Activated CD4-positive, alpha-beta T cell treated with anti-CD3 and anti-CD28 coated beads for 1 hour (primary cell): Measurements from ENCODE around the gene CCL19.

ENCODE experiments used
- DNase-seq: peaks from one replicate; pipeline ENCODE4 v3.0.0-alpha.2; 2020

Gene CCL19

DNA sequence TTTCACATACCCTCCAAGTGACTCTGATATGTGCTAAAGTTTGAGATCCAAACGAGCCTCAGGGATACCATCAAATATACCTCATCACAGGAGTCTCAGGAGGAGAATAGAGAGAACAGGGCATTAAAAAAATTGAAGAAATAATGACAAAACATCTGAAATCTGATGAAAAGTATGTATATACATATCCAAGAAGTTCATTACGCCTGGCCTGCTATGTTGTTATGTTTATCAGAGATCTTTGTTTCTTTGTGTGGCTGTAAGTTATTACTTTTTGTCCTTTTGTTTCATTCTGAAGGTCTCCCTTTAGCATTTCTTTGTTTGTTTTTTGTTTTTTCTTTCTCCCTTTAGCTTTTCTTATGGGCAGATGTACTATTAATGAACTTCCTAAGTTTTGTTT is 2.5 kb upstream of the CCL19 start:
- DNase-seq: no peak

DNA sequence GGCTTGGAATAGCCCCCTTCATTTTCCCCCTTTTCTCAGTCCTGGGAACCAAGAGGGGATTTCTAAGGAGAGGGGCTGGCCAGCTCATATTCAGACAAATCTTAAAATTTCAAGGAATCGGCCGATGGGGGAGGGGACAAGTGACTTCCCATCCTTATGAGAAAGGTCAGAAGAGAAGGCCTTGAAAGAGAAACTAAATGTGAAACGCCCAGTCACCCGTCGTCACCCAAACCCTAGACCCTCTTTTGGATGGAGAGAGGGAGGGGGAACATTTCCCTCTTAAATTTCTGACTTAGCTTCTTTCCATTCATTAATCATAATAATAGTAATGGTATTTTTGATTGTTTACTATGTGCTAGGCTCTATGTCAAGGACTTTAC is 850 bp upstream of the CCL19 start:
- no peak for DNase-seq

DNA sequence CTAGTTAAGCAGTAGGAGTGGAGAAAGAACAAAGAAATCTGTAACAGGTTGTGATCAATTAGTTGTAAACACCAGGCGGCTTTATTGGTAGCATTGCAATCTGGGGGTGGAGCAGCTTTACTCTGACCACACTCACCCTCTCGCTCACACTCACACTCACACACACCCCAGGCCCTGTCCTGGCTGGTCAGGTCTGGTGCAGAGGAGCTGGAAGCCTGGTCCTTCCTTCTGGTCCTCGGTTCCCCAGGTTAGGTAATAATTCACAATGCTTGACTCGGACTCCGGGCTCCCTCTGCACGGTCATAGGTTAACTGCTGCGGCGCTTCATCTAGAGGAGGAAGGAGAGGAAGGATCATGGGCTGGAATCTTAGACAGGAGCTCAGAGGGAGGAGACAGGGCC is 1.6 kb downstream of the CCL19 start:
- no peak for DNase-seq

DNA sequence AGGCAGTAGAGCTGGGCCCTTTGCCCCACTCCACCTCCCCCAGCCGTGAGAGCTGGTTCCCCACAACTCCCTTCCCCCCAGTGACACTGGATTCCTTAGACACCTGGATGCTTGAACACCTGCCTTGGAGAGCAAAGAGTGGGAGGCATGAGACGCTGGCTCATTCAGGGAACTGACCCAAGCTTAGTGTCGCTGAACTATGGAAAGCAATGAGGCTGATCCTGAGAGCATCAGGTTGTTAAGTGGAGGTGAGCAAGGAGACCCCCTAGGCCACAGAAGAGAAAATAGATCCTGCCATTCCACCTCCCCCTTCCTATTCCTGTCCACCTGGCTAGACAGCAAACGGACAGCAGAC is 2.0 kb downstream of the CCL19 start:
- DNase-seq: no peak

- no peak for DNase-seq
These were observed 2.6 kb downstream of the CCL19 start for GRCh38 chr9:34688329-34689115.

DNA sequence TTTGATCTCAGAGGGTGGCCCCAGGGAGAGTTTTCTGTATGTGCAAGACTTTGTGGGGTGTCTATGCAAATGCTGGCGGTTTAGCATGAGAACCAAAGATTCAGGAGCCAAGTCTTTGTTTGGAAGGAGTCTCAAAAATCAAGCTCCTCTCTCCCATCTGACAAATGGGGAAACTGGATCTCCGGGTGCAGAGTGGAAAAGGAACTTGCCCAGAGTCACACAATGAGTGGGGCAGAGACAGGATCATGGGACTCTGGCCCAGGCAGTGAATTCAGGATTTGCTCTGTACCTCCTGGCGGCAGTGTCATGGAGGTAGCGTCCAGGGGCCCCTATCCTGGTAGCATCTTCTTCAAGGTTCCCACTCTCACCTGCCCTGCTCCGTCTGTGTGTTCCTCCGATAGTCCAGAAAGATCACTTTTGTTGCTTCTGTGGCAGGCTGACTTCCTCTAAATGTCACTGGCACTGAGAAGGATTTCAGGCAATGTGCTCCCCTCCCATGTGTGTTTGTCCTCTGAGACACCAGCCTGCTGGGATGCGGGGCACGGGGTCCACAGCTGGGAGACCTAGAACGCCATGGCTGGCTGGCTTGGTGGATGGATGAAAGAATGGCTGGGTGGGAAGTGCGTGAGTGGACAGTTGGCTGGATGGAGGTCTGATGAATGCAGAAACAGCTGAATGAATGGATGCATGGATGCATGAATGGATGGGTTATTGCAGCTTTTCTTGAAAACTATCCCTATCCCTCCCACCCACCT is 3.6 kb downstream of the CCL19 start:
- DNase-seq: no peak

DNA sequence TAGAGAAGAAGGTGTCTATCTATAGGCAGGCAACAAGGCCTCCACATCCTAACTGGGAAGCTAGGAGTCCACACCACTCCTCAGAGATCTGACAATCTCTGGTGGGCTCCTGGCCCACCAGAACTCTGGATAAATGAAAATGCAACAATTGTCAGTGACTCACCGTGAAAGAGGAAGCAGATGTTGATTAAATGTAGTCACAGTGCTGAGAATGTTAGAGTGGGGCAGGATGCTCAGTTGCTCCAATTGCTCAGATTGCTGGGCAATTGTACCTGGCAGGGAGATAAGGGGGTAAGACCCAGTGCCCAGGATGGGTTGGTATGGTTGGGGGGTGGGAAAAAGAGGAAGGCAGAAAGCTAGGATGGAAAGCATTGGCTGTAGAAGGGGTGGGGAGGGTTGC is 4.3 kb downstream of the CCL19 start:
- no peak for DNase-seq

- no peak for DNase-seq
These were observed 4.8 kb downstream of the CCL19 start for GRCh38 chr9:34686231-34686630.

DNA sequence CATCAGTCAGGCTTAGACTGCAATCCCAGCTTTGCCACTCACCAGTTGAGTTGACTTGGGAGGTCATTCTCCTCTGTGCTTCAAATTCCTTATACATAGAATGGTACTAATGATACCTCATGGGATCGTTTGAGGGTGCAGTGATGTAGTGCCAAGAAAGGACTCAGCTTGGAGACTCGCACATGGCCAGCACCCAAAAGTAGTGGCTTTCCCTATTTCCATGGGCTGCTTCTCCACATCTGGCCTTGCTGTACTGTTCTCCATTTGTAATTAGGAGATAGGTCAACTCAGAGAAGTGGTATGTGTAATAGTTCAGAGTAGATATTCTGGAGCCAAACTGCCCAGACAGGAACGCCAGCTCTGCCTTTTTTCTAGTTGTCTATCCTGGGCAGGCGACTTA is 5.5 kb downstream of the CCL19 start:
- DNase-seq: no peak

DNA sequence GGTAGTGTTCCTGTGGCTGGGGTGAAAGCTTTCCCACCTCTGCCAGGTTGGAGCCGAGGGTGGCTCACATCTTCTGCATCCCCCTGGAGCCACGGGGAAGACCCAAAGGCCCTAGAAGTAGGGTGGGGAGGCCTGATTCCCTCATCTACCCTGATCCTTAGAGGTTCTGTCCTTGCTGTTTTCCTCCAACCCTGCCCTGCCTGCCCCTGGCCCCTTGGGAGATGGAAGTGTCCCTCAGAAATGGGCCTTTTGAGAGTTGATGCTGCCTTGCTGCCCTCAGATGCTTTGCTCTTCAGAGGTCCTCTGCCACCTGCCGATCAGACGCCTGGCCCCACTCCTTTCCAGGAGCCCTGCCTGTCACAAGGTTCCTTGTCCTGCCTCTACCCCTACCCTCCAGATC is 6.3 kb downstream of the CCL19 start:
- no peak for DNase-seq

GRCh38 chr9:34684145-34684544 is 6.9 kb downstream of the CCL19 start:
- DNase-seq: no peak

GRCh38 chr9:34675869-34676268 is 15.2 kb downstream of the CCL19 start:
- DNase-seq: no peak

DNA sequence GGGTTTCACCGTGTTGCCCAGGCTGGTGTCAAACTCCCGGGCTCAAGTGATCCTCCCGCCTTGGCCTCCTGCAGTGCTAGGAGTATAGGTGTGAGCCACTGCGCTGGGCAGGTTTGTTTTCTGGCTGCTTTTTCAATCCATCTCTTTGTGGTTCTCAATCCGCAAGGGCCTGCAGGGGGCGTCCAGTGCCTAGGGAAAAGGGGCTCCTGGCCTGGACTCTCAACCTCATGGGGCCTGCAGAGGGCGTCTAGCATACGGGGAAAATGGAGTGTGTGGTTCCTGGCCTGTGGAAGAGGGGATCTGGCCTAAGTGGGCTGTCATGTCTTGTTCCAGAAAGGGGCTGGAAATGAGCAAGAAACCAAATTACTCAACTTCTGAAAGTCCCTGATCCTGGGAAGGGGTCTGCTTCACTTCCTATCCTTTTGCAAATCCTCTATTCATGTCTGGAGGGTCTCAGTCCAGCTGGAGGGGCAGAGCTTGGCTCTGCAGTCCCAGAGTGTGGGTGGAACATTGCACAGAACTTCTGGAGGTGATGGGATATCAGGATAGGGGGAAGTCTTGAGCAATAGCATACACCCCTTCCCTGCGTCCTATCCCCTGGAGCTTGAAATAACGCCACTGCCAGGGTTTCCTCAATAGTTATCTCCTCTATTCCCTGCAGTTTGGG is 15.9 kb downstream of the CCL19 start:
- DNase-seq: peak; percentile 30

DNA sequence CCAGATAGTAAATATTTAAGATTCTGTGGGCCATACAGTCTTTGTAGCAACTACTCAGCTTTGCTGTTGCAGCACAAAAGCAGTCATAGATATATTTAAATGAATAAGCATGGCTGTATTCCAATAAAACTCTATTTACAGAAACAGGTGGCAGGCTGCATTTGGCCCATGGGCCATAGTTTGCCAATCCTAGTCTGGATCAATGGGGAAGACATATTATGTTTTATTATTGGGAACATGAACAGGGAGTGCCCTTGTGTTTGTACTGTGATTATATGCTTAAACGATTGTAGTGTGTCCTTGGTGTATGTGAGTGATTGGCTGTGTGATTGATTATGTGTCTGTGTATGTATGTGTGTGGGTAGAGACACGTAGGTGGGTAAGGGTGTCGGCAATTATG is 16.6 kb downstream of the CCL19 start:
- DNase-seq: no peak

GRCh38 chr9:34671307-34671706 is 19.8 kb downstream of the CCL19 start:
- DNase-seq: no peak

DNA sequence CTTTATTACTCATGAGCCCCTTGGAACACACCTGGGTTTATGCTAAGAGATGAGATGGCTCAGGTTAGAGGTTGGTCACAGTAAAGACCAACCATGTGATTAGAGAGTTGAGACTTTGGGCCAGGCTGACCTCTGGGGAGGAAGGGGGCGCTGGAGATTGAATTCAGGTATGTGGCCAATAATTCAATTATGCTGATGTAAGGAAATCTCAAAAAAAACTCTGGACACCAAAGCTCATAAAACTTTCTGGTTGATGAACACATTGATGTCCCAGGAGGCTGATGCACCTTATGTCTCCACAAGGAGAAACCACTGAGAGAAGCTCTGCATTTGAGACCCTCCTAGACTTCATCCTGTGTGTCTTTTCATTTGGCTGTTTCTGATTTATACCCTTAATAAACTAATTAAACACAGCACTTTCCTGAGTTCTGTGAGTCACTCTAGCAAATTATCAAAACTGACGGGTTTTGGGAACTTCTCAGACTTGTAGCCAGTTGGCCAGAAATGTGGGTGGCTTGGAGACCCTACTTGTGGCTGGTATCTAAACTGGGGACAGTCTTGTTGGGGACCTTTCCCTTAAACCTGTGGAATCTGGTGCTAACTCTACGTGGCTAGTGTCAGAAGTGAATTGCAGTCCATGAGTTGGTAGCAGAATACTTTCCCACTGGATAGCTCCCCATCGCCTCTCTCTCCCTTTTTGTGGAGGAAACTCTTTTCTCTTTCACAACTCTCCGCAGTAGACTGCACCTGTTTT is 21.1 kb downstream of the CCL19 start:
- DNase-seq: no peak

DNA sequence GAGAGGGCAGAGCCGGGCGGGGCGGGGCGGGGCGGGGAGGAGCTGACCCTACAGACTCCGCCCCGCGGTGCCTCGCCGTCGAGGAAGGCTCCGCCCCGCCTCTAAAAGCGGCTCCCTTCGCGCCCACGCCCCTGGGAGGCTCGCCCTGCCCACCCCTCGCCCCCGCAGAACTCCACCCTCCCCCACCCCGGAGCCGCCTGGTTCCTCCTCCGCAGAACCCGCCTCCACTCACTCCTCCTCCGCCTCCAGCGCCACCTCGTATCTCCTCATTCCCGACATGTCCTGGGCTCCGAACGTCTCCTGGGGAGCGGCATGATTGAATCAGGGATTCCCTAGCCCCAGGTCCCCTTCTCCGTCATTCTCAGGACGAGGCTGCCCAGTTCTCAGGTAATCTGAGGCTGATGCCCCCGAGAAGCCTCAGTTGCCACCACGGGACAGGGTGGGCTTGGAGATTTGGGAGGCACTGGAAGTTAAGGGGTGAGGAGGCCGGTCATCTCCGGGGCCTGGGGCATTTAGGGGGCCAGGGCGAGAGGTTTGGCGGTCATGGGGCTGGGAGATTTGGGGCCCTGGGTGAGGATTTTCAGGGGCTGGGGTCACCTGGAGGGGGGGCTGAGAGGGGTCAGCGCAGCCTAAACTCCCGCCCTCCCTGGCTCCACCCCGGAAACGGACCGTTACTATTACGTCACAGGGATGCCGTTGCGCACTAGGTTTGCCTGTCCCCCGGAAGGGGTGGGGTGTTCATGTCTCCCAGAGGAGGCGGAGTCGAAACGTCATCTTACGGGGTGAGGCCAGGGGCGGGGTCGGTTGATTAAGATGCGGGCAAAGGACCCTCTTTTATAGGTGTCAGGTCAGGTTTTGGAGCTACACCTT is 25.5 kb downstream of the CCL19 start:
- DNase-seq: peak; percentile 87

DNA sequence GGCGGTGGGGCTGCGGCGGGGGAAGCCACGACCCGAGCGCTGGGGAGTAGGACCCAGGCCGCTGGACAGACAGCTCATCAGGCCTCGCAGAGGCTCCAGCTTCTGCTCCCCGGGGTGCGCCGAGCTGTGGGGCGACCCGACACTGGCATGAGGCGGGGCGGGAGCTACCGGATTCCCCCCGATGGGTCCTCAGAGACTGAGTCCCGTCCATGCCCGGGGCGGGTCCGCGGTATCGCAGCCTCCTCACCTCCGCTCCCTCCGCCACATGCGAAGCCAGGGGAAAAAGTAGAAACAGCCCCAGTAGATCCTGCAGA is 26.1 kb downstream of the CCL19 start:
- DNase-seq: no peak

DNA sequence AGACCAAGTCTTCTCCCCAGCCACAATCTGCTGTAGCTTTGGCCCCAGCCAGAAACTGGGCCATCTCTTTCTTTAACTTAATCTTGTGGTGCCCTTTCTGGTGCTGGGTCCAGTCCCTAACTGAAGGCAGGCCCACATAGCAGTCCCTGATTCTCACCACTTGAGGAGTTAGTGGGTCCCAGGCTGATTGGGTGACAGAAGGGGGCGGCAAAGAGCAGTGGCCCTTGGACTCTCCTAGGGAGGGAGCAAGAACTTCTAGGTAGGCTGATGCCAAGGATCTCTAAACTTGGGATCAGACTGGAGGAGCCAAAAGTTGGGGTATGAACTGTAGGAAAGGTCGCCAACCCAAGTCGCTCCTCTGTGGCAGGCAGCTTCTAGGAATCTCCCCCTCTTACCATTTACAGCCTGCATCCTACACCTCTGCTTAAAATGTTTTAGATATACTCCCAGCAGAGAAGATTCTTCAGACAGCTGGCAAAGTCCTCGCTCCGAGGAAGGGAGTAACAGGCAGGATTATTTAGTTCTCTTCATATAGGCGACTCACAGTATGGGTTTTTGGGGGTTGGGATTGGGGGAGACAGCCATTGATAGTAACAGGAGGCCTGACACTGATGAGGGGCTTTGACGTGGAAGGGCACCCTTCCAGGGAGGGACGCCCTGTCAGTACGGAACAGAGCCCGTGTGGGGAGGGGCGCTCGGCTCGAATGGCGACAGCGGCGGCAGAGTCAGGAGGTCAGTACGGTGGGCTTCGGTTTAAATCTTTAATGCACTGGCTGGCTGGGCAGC is 26.6 kb downstream of the CCL19 start:
- peak; percentile 59 for DNase-seq

DNA sequence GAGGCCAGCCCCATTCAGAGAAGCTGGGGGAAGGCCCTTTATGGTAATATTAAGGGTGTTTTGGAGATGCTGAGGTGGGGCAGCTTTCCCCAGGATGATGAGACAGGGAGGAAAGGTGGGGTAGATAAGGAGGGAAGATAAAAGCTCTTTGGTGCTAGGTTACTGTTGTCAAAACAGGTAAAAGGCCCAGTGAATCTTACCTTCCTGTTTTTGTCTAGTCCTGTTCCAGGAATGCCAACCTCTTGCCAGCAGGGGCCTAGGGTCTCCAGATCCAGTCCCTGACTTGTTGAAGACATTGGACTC is 27.8 kb downstream of the CCL19 start:
- no peak for DNase-seq

- no peak for DNase-seq
These were observed 28.4 kb downstream of the CCL19 start, which contains the start of gene CCL27 for GRCh38 chr9:34662526-34663302. TSS of gene CCL27 (minus strand) at chr9:34662657. CDS start at chr9:34662633, 24 bp downstream.
